Cardiac fibroblast (primary cell): ENCODE results near the gene AFG1L.
"Not testable (repeated sequence)": the region's sequence is repeated elsewhere in the genome, so short reads cannot be mapped to it uniquely, and the experiment has no call there.

ENCODE experiments used
- DNase-seq, 2 donors: peaks; one replicate each; pipeline versions ENCODE4 v3.0.0 to v3.0.0-alpha.2; 2010; ENCODE audit warnings: low read depth in 2 of 2
- H3K4me3 ChIP-seq, 2 donors: replicated peaks in 1 of 2; 1 replicate in 1 of 2; 2 replicates in 1 of 2; pipeline ENCODE4 v1.5.1; 2011; ENCODE audit warnings: low read depth in 2 of 2, low read length in 2 of 2, mild to moderate bottlenecking in 2 of 2, moderate library complexity in 1 of 2
- TF ChIP-seq, protein P1 (sequence below): IDR thresholded peaks from one replicate; pipeline ENCODE4 v1.5.1; 2011; ENCODE audit warnings: low read depth, mild to moderate bottlenecking, low read length, inconsistent platforms

The AFG1L gene

DNA sequence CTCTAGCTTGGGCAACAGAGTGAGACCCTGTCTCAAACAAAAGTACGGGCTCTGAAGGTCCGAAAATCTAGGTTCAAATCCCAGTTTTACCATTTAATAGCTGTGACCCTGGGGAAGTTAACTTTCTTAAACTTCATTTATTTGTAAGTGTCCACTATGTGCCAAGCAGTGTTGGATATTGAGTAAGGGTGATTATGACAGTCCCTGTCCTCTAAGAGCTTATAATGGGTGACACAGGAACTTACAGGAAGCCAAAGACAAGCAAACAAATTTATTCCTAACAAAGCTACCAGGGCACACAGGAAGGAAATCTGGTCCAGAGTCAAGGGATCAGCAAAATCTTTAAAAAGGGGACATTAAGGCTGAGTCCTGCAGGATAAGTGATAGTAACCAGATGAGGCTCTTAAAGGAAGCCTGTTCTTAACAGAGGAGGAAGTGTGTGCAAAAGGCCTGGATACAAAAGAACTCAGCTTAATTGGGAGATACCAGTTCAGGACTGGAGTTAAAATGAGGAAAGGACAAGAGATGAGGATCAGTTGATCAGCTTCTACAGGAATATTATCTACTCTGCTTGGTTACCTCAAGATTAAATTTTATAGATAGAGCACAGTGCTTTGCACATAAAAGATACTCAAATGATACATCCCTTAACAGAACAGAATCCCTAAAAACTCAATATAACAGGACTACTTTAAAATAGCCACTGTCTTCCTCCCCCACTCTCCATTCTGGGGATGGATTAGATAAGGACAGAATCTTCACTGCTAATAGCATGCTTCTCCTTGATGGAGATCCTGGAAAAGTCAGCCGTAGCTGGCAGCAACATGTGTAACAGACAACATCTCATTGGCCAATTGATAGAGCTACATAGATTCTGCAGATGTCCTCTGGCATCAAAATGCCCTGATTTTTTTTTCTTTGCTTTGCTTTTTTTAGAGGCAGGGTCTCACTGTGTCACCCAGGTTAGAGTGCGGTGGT, 40.1 kb upstream of the AFG1L start:
- DNase-seq: no peak
- TF ChIP-seq, protein P1, sequence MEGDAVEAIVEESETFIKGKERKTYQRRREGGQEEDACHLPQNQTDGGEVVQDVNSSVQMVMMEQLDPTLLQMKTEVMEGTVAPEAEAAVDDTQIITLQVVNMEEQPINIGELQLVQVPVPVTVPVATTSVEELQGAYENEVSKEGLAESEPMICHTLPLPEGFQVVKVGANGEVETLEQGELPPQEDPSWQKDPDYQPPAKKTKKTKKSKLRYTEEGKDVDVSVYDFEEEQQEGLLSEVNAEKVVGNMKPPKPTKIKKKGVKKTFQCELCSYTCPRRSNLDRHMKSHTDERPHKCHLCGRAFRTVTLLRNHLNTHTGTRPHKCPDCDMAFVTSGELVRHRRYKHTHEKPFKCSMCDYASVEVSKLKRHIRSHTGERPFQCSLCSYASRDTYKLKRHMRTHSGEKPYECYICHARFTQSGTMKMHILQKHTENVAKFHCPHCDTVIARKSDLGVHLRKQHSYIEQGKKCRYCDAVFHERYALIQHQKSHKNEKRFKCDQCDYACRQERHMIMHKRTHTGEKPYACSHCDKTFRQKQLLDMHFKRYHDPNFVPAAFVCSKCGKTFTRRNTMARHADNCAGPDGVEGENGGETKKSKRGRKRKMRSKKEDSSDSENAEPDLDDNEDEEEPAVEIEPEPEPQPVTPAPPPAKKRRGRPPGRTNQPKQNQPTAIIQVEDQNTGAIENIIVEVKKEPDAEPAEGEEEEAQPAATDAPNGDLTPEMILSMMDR: no peak
- H3K4me3 ChIP-seq: no peak overlapping the region

DNA sequence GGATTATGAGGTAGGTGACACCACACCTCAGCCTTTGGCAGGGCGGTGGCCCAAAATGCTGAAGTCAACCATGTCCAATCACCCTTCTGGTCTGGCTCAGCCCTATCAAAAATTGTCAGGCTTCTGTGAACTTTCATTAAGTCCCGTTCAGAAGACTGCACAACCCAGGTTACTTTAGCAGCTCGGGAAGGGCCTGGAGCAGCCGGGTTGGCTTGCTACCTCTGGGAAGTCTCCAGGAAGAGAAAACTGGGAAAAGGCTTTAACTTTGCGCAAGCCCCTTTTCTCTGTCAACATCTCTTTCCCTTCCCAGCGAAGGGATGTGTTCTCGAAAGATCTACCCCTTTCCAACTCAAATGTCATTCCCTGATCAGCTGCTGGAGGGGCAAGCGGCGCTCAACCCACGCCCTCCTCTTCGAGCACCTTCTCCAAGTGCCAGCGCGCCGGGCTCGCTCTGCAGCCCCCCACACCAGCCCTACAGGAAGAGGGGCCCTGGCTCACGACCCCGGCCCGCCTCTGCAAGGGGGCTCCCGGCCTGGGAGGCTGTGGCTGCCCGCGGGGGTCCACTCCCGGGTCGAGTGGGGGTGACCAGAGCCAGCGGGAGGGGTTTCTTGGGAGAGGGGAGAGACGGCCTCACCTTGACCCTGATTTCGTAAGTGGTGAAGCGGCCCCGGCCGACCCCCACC, 34.6 kb upstream of the AFG1L start:
- TF ChIP-seq, protein P1: no peak
- DNase-seq: peak; percentile 43 to 64
- H3K4me3 ChIP-seq: peak overlapping the region; percentile 94

DNA sequence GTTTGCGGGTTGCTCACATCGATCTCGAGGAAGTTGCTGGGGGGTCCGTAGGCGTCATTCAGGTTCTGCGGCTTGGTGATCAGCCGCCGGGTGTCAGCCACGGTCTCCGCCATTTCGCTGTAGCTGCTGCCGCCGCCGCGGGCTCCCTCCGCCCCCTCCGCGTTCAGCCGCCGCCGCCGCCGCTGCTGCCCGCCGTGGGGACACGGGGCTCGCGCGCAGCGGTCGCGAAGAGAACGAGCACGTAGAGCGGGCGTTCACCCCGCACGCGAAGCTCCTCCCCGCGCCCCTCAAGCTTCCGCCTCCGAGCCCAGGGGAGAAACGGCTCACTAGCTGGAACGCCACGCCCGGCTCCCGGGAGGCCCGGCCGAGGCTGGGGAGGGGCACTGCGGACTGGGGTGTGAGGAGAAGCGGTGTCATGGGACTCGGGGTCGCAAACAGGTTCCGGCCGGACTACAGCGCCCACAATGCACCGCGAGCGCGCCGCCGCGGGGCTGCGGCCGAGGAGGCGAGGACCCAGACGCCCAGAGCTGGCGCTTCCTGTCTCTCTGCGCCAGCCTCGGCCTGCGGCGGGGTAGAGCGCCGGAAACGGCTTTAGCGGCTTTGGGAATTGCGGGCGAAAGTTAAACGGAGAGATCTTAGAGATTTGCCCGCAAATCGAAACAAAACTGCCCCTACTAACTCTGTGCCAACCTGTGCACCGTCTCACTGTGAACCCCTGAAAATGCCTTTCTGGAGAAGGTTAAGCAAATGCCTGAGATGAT, 33.9 kb upstream of the AFG1L start, which contains the start of gene SNX3:
SNX3 (minus strand) TSS at position 232 of the 761 bp plus-strand sequence; CDS start at position 113, 119 bp downstream.
- TF ChIP-seq, protein P1: peak; percentile 15
- peak within 1 kb of the TSS; percentile 94 for H3K4me3 ChIP-seq
- peak; percentile 97 to 98 for DNase-seq

DNA sequence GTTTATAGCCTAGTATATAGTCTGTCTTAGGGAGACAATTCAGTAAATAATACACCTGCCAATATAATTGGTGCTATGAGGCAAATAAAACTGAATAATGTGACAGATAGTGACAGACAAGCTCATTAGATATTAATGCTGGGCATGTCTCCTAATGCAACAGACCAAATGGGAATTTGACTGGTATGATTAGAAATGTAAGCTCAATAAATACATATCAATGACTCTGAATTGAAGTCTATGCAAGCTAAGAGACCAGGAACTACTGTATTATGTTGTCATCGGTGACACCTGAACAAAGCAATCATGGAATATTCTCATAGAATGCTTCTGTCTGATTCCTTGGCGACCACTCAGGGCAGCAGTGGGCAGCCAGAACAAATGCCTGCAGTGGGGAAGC, 31.5 kb upstream of the AFG1L start:
- TF ChIP-seq, protein P1: no peak
- no peak overlapping the region for H3K4me3 ChIP-seq
- no peak for DNase-seq

DNA sequence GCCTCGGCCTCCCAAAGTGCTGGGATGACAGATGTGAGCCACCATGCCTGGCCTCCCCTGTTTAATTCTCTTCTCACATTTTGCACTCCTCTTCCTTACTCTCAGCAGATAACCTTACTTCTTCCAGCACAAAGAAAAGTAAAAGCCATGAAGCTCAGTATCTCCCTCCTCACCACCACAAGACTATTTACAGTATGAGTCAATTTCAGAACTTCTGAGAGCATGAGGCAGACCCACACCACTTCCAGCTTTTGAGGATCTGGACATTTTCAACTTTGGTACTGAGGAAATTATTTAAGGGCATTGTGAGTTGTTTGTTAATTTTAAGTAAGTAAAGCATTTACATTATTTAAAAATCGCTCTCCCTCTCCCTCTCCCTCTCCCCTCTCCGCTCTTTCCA, 26.0 kb upstream of the AFG1L start:
- DNase-seq: no peak
- TF ChIP-seq, protein P1: no peak
- H3K4me3 ChIP-seq: no peak overlapping the region

DNA sequence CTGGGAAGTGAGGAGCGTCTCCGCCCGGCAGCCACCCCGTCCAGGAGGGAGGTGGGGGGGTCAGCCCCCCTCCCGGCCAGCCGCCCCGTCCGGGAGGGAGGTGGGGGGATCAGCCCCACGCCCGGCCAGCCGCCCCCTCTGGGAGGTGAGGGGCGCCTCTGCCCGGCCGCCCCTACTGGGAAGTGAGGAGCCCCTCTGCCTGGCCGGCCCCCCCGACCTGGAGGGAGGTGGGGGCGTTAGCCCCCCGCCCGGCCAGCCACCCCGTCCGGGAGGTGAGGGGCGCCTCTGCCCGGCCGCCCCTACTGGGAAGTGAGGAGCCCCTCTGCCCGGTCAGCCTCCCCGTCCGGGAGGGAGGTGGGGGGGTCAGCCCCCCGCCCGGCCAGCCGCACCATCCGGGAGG, 24.9 kb upstream of the AFG1L start:
- not testable (repeated sequence) for DNase-seq, H3K4me3 ChIP-seq
